C4-2B (cell line): ENCODE measurements around the gene KRT40.
"Not testable (repeated sequence)": the region's sequence is repeated elsewhere in the genome, so short reads cannot be mapped to it uniquely, and the experiment has no call there.

Source experiments
- H3K27ac ChIP-seq: fragments of 450-650 bp; 2 replicates; pipeline ENCODE4 v1.5.1; 2017
- ZFX ChIP-seq: fragments of 450-650 bp; IDR thresholded peaks from 2 replicates; pipeline ENCODE4 v1.6.1; 2017
- TF ChIP-seq, protein P1 (sequence below): fragments of 450-650 bp; conservative IDR thresholded peaks from 2 replicates; pipeline ENCODE4 v1.5.1; 2017; ENCODE audit warnings: mild to moderate bottlenecking

KRT40 gene

DNA sequence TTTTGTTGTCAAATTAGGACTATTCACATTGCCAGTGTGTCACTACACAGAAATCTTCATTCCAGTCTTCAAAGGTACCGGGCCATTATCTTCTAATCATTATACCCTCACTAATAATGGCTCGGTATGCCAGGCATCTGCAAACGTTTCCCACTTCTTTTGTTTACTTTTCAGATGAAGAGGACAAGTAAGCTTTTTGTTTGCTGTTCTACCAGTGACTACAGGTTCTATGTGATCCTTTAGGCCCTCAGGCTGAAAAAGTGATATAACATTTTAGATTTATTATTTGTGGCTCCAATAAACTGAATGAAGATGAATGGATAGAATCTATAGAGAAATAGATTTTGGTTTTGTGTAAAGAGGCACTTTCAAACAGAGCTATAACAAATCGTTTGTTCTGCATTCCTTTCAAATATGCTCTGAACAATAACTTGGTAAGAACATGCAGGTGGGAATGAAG, 25.2 kb upstream of the KRT40 start:
- H3K27ac ChIP-seq: no peak overlapping the region
- TF ChIP-seq, protein P1, sequence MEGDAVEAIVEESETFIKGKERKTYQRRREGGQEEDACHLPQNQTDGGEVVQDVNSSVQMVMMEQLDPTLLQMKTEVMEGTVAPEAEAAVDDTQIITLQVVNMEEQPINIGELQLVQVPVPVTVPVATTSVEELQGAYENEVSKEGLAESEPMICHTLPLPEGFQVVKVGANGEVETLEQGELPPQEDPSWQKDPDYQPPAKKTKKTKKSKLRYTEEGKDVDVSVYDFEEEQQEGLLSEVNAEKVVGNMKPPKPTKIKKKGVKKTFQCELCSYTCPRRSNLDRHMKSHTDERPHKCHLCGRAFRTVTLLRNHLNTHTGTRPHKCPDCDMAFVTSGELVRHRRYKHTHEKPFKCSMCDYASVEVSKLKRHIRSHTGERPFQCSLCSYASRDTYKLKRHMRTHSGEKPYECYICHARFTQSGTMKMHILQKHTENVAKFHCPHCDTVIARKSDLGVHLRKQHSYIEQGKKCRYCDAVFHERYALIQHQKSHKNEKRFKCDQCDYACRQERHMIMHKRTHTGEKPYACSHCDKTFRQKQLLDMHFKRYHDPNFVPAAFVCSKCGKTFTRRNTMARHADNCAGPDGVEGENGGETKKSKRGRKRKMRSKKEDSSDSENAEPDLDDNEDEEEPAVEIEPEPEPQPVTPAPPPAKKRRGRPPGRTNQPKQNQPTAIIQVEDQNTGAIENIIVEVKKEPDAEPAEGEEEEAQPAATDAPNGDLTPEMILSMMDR: no peak
- no peak for TF ChIP-seq ZFX

DNA sequence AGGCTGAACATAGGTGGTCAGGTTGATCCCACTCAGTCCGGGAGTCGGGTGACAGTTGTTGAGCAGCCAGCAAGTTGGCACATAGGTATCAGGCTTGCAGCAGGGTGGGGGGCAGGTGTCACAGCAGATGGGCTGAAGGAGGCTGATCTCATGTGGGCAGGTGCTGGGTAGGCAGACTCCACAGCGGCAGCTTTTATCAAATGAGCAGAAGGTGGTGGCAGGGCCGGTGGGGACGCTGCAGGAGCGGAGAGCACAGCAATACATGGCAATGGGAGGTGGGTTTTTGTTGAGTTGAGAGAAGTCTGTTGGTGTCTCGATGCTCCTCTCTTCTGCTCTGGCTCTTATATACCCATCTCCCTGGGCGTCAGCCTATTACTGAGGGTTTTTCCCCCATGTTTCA, 24.7 kb upstream of the KRT40 start, which contains the start of gene KRTAP3-1:
Gene KRTAP3-1, minus strand, starts transcription at position 318 of the 400 bp plus-strand sequence. Its CDS starts 54 bp downstream, at position 264.
- TF ChIP-seq ZFX: no peak
- TF ChIP-seq, protein P1: no peak

DNA sequence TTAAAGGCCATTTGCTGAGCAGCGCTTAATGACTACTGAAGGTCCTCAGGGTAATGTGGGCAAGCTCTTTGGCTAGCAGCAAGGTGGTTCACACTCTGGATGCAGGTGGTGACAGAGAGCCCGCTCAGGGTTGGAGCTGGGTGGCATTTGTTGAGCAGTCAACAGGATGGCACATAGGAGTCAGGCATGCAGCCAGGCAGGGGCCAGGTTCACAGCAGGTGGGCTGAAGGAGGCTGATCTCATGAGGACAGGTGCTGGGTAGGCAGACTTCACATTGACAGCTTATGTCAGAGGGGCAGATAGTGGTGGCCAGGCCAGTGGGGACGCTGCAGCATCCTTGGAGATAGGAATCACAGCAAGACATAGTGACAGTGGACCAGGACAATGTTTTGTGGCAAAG, 20.3 kb upstream of the KRT40 start:
- TF ChIP-seq, protein P1: no peak
- TF ChIP-seq ZFX: no peak
- no peak overlapping the region for H3K27ac ChIP-seq

More for the DNA sequence above, 24.7 kb upstream of the KRT40 start, which contains the start of gene KRTAP3-1:
- H3K27ac ChIP-seq: no peak within 1 kb of the TSS

DNA sequence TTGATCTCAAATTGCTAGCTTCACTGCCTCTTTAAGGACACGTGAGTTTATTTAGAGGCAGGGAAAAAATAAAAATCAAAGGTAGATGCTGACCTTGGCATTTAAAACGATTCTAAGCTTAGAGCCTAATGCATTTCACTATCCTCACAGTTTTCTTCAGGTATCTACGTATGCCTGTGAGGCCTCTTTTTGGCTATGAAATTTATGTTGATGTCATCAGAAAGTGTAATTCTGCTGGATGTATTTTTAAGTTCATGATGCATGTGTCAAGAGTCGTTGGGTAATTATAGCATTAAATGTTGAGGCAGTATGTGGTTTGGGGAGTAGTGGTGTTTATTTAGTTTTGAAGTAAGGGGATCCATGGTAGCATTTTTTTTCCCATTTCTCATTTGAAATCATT, 19.8 kb upstream of the KRT40 start:
- TF ChIP-seq, protein P1: no peak
- TF ChIP-seq ZFX: no peak
- no peak overlapping the region for H3K27ac ChIP-seq

DNA sequence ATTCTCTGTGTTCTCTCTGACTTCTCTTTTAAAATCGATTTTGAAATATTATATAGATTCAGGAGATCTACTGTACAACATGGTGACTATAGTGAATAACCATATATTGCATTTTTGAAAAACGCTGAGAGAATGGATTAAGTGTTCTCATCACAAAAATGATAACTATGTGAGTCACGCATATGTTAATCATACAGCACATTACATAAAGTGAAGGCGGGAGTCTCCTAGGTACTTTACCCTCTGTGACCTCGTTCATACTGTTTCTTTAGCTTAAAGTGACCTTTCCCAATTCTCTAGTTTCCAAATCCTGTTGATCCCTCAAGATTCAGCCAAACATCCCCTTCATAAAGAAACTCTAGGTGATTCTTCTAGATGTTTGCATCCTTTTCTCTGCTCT, 18.7 kb upstream of the KRT40 start:
- no peak overlapping the region for H3K27ac ChIP-seq
- no peak for TF ChIP-seq ZFX
- TF ChIP-seq, protein P1: no peak

DNA sequence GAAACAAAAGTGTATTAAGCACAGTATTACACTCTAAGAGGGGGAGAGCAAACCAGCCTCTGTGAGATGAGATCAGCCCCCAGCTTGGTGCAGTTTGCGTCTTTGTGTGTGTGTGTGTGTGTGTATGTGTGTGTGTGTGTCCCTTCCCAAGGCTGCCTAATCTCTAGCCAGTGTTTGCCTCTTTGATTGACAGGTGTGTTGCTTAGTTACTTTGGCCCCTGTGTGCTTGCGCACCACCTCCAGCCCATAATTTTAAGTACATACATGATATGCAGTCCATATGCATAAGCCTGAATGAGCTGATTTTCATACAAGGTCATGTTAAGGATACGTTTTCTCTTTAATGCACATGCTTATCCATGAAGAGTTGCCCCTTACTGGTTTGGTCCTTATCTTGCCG, 17.7 kb upstream of the KRT40 start:
- TF ChIP-seq ZFX: no peak
- TF ChIP-seq, protein P1: no peak
- H3K27ac ChIP-seq: no peak overlapping the region

DNA sequence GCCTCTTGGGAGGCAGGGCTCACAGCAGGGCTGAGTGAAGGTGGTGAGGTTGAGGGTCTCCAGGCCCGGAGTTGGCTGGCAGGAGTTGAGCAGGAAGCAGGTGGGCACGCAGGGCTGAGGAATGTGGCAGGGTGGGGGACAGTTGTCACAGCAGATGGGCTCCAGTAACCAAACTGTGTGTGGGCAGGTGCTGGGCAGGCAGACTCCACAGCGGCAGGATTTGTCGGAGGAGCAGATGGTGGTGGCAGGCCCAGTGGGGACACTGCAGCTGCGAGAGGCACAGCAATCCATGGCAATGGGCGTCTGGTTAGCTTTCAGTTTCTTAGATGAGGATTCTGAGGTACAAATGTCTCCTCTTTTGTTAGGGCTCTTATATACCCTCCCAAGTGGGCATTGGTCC, 15.4 kb upstream of the KRT40 start, which contains the start of gene KRTAP3-2:
Gene KRTAP3-2, minus strand, starts transcription at position 344 of the 400 bp plus-strand sequence. Its CDS starts 53 bp downstream, at position 291.
- not testable (repeated sequence) for H3K27ac ChIP-seq

DNA sequence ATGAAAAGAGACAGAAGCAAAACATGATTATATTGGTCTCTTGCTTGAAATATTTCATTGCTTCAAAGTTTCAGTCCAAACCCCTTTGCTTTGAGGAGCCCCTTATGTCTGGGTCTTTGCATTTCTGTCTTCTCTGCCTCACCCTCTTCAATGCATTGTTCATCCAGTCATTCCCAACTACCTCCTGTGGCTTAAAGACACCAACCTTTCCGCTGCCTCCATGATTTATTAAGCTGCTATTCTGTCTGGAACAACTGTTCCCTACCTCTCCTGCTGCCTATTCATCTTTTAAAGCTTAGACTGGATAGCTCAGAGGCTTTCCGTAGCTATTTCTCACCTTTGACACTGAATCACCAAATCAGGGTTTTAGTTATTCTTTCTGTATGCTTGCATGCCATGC, 13.2 kb upstream of the KRT40 start:
- TF ChIP-seq, protein P1: no peak
- no peak for TF ChIP-seq ZFX
- H3K27ac ChIP-seq: no peak overlapping the region
